H1 (cell line): ENCODE data around the gene REC8. TPM values are rescaled to one million over a fixed set of nuclear protein-coding genes. Genes with fewer than 3 reads are reported as not detected.

Source experiments
- KDM5A ChIP-seq: fragments of 200-600 bp; IDR thresholded peaks from 2 replicates; pipeline ENCODE4 v1.7.1; 2012; ENCODE audit warnings: mild to moderate bottlenecking, low read length, inconsistent platforms, mixed read lengths
- TAF1 ChIP-seq: IDR thresholded peaks from 2 replicates; pipeline ENCODE4 v1.6.1; 2011; ENCODE audit warnings: mild to moderate bottlenecking, low read depth, low read length
- ZNF274 ChIP-seq: IDR thresholded peaks from 2 replicates; pipeline ENCODE4 v1.7.0; 2012; ENCODE audit warnings: low read length, borderline replicate concordance; ENCODE audit errors: extremely low read depth
- polyA plus RNA-seq, 7 experiments: library from polyadenylated mRNA; depleted of rRNA in 3 of 7; stranded (reverse) in 5 of 7; unstranded in 2 of 7; fragments of >200 nt in 5 of 7; fragments of 200-250 nt in 2 of 7; gene quantifications; 1 replicate in 5 of 7; 2 replicates in 1 of 7; 4 replicates in 1 of 7; pipeline versions ENCODE4 v1.2.1 to v1.2.3, GENCODE V29; 2011 to 2013; ENCODE audit warnings: missing spikeins in 2 of 7, mixed read lengths in 2 of 7
- total RNA-seq: library from RNA; stranded (reverse); fragmentation: NEBNext Ultra II Directional; extraction: Animal tissue kit (Norgen Biotek cat#: 25700); gene quantifications from 2 replicates; pipeline ENCODE4 v1.2.1, GENCODE V29; 2021

Gene REC8
- total and polyA plus RNA-seq, 2 of the 8 experiments (the other 6 are each of a cell fraction or from before 2014, with no cell fraction given), result 9.8 to 28.5 TPM

GRCh38 chr14:24130717-24131548 is 40.9 kb upstream of the REC8 start (continued):
- TF ChIP-seq ZNF274, result no peak
- TF ChIP-seq TAF1, result no peak
- no peak for TF ChIP-seq KDM5A
- TF ChIP-seq, all 59 proteins: peak for 0
